SK-N-SH (cell line): Measurements from ENCODE around the gene C12orf60. TPM values are rescaled to one million over a fixed set of nuclear protein-coding genes. Genes with fewer than 3 reads are reported as not detected.

Experiments used
- CTCF ChIA-PET: fragments of 300-600, 350-600 bp; formaldehyde crosslinking; extraction: SDS; loops from one replicate; lab custom pipeline; 2021; lab: Yijun Ruan, JAX
- POLR2A ChIA-PET: fragments of 350-600 bp; sonication (Branson Sonifier 250); formaldehyde crosslinking; extraction: SDS; loops from one replicate; lab custom pipeline; 2020; ENCODE audit warnings: antibody characterized with exemption, inconsistent platforms; lab: Yijun Ruan, JAX
- DNase-seq: peaks from one replicate; pipeline ENCODE4 v3.0.0; 2012
- H2AFZ ChIP-seq: fragments of 200-600 bp; sonication (generic); 2 replicates; pipeline ENCODE4 v1.8.1; 2016; ENCODE audit warnings: antibody characterized with exemption, mild to moderate bottlenecking, low read depth
- H3F3A ChIP-seq: fragments of 200-600 bp; sonication (generic); replicated peaks from 2 replicates; pipeline ENCODE3; 2016; ENCODE audit warnings: antibody characterized with exemption, mild to moderate bottlenecking; ENCODE audit not compliant: insufficient read depth
- H3K27ac ChIP-seq, 2 experiments: fragments of 200-500 bp in 1 of 2; fragments of 200-600 bp in 1 of 2; sonication (Bioruptor generic) in 1 of 2; sonication (generic), shearing (Covaris generic) in 1 of 2; 2 replicates each; pipeline versions ENCODE4 v1.5.1 to v1.6.1; 2014 to 2016; ENCODE audit warnings: low read depth in 2 of 2, inconsistent platforms in 1 of 2, low read length in 1 of 2, mild to moderate bottlenecking in 1 of 2, mixed read lengths in 1 of 2
- H3K27me3 ChIP-seq: fragments of 200-600 bp; sonication (generic), shearing (Covaris generic); 2 replicates; pipeline ENCODE4 v1.6.1; 2016; ENCODE audit warnings: mixed run types; ENCODE audit not compliant: insufficient read depth
- H3K36me3 ChIP-seq, 2 experiments: fragments of 200-500 bp in 1 of 2; fragments of 200-600 bp in 1 of 2; sonication (Bioruptor generic) in 1 of 2; sonication (generic) in 1 of 2; replicated peaks in 1 of 2; 2 replicates each; pipeline versions ENCODE3 to v1.5.1; 2014 to 2016; ENCODE audit warnings: low read length in 1 of 2, mild to moderate bottlenecking in 1 of 2; ENCODE audit not compliant: insufficient read depth in 2 of 2, control insufficient read depth in 1 of 2
- H3K4me1 ChIP-seq, 2 experiments: fragments of 200-500 bp in 1 of 2; fragments of 200-600 bp in 1 of 2; sonication (Bioruptor generic) in 1 of 2; sonication (generic), shearing (Covaris generic) in 1 of 2; 2 replicates each; pipeline versions ENCODE4 v1.5.1 to v1.6.1; 2014 to 2016; ENCODE audit warnings: low read depth in 1 of 2, low read length in 1 of 2, mixed run types in 1 of 2; ENCODE audit not compliant: insufficient read depth in 2 of 2, control insufficient read depth in 1 of 2
- H3K4me2 ChIP-seq: fragments of 200-600 bp; sonication (generic), shearing (Covaris generic); 2 replicates; pipeline ENCODE4 v1.6.1; 2017; ENCODE audit warnings: mixed run types
- H3K4me3 ChIP-seq, 2 experiments: fragments of 200-500 bp in 1 of 2; fragments of 200-600 bp in 1 of 2; sonication (Bioruptor generic) in 1 of 2; sonication (generic), shearing (Covaris generic) in 1 of 2; 2 replicates each; pipeline versions ENCODE4 v1.5.1 to v1.8.1; 2014 to 2016; ENCODE audit warnings: low read depth in 2 of 2, inconsistent platforms in 1 of 2, low read length in 1 of 2, mild to moderate bottlenecking in 1 of 2, mixed read lengths in 1 of 2, moderate library complexity in 1 of 2
- H3K79me2 ChIP-seq: fragments of 200-600 bp; sonication (generic); 2 replicates; pipeline ENCODE4 v1.8.1; 2017; ENCODE audit warnings: mild to moderate bottlenecking; ENCODE audit not compliant: insufficient read depth
- H3K9ac ChIP-seq: fragments of 200-600 bp; sonication (generic); 2 replicates; pipeline ENCODE4 v1.6.1; 2017; ENCODE audit warnings: mixed run types
- H3K9me2 ChIP-seq: fragments of 200-600 bp; sonication (generic); 2 replicates; pipeline ENCODE4 v1.6.1; 2017; ENCODE audit warnings: mixed run types
- H3K9me3 ChIP-seq: fragments of 200-600 bp; sonication (generic); 2 replicates; pipeline ENCODE4 v1.6.1; 2017; ENCODE audit warnings: mixed run types, mild to moderate bottlenecking, moderate library complexity
- H4K20me1 ChIP-seq: fragments of 200-600 bp; sonication (generic); 2 replicates; pipeline ENCODE4 v1.6.1; 2017; ENCODE audit warnings: mild to moderate bottlenecking, mixed run types; ENCODE audit not compliant: insufficient read depth
- CHD2 ChIP-seq: fragments of 150-350 bp; IDR thresholded peaks from 2 replicates; pipeline ENCODE4 v1.6.1; 2018; ENCODE audit warnings: low read length; ENCODE audit not compliant: partially characterized antibody
- EP300 ChIP-seq, 2 experiments: IDR thresholded peaks; 2 replicates each; pipeline versions ENCODE4 v1.4.0 to v1.6.1; 2012; ENCODE audit warnings: borderline replicate concordance in 1 of 2, low read depth in 1 of 2, low read length in 1 of 2
- FOSL2 ChIP-seq: IDR thresholded peaks from 2 replicates; pipeline ENCODE4 v1.4.0; 2012; ENCODE audit warnings: low read depth, mild to moderate bottlenecking, moderate library complexity, borderline replicate concordance
- FOXM1 ChIP-seq: IDR thresholded peaks from 2 replicates; pipeline ENCODE4 v1.4.0; 2012; ENCODE audit warnings: low read depth, mild to moderate bottlenecking
- JUND ChIP-seq: IDR thresholded peaks from 2 replicates; pipeline ENCODE4 v1.4.0; 2012
- MEF2A ChIP-seq: IDR thresholded peaks from 2 replicates; pipeline ENCODE4 v1.4.0; 2012; ENCODE audit warnings: low read depth, borderline replicate concordance
- MXI1 ChIP-seq: IDR thresholded peaks from 2 replicates; pipeline ENCODE4 v1.6.1; 2012; ENCODE audit warnings: mild to moderate bottlenecking, low read depth, low read length, improper control_type of control experiment
- NFIC ChIP-seq: IDR thresholded peaks from 2 replicates; pipeline ENCODE4 v1.4.0; 2012; ENCODE audit warnings: borderline replicate concordance
- POLR2AphosphoS5 ChIP-seq: IDR thresholded peaks from 2 replicates; pipeline ENCODE4 v1.6.1; 2012; ENCODE audit warnings: low read depth, low read length
- RCOR1 ChIP-seq: fragments of 150-350 bp; IDR thresholded peaks from 2 replicates; pipeline ENCODE4 v1.6.1; 2017; ENCODE audit warnings: antibody characterized with exemption, low read length
- TCF12 ChIP-seq: IDR thresholded peaks from 2 replicates; pipeline ENCODE4 v1.4.0; 2012
- TEAD4 ChIP-seq: IDR thresholded peaks from 2 replicates; pipeline ENCODE4 v1.4.0; 2012; ENCODE audit warnings: mild to moderate bottlenecking, borderline replicate concordance; ENCODE audit not compliant: insufficient read depth
- YY1 ChIP-seq: IDR thresholded peaks from 2 replicates; pipeline ENCODE4 v1.4.0; 2012; ENCODE audit warnings: low read depth, mild to moderate bottlenecking
- WGBS: methylation state at CpG from one replicate; pipeline ENCODE4 v1.1.6; 2017; ENCODE audit warnings: low lambda C conversion rate; 5-methylcytosine and 5-hydroxymethylcytosine counted together
- polyA plus RNA-seq, 3 experiments: library from polyadenylated mRNA; depleted of rRNA; stranded (reverse); fragments of >200 nt; gene quantifications; 2 replicates each; pipeline ENCODE4 v1.2.3, GENCODE V29; 2012
- TF ChIP-seq, protein P1 (sequence below): fragments of 150-350 bp; IDR thresholded peaks from 2 replicates; pipeline ENCODE4 v1.6.1; 2017; ENCODE audit warnings: antibody characterized with exemption, low read length, low read depth, borderline replicate concordance
- TF ChIP-seq, protein P2 (sequence below): IDR thresholded peaks from 2 replicates; pipeline ENCODE4 v1.4.0; 2012; ENCODE audit warnings: low read depth, borderline replicate concordance
- TF ChIP-seq, protein P3 (sequence below): IDR thresholded peaks from 2 replicates; pipeline ENCODE4 v1.4.0; 2012; ENCODE audit warnings: low read depth, borderline replicate concordance
- TF ChIP-seq, protein P4 (sequence below): IDR thresholded peaks from 2 replicates; pipeline ENCODE4; 2012

The C12orf60 gene
- polyA plus RNA-seq, 1 of the 3 experiments (the other 2 are of a cell fraction): 0.87 TPM

DNA sequence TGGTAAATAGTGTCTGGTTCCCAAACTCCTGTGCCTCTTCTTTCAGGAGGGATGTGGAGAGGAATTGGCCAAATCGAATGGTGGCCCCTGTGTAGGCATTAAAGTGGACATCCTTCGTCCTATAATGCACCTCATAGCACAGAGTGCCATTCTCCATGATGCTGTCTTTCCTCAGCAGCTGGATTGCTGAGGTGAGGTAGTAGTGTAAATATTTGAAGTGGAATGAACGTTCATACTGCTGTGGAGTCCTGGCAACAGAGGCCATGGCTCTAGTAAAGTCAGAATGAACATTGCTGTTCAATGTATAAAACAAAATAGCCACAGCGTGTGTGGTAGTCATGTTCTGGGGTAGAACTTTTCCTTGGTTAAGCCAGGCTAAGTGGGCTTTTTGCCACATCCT is 37.1 kb downstream of the C12orf60 start:
- no peaks in the 10 kb centered on the region for H3K9me2 ChIP-seq
- 75% methylated on average over 4 of the region's 4 CpGs for WGBS
- H3K27me3 ChIP-seq: no peaks in the 10 kb centered on the region
- H4K20me1 ChIP-seq: no peaks in the 10 kb centered on the region
- H3K36me3 ChIP-seq: no peaks in the 10 kb centered on the region
- DNase-seq: no peak
- no peak overlapping the region for H3K4me3 ChIP-seq
- POLR2A ChIA-PET: no interaction called here
- TF ChIP-seq TEAD4 (no peak), YY1 (no peak), CHD2 (no peak), JUND (no peak), MEF2A (no peak), RCOR1 (no peak), NFIC (no peak), EP300 (IDR thresholded peaks at IDR 0.05; ENCODE audit: borderline replicate concordance in 1 of 2, low read depth in 1 of 2, low read length in 1 of 2) (no peak), FOSL2 (no peak)
- TF ChIP-seq, protein P1, sequence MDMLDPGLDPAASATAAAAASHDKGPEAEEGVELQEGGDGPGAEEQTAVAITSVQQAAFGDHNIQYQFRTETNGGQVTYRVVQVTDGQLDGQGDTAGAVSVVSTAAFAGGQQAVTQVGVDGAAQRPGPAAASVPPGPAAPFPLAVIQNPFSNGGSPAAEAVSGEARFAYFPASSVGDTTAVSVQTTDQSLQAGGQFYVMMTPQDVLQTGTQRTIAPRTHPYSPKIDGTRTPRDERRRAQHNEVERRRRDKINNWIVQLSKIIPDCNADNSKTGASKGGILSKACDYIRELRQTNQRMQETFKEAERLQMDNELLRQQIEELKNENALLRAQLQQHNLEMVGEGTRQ: no peak
- TF ChIP-seq, protein P2, sequence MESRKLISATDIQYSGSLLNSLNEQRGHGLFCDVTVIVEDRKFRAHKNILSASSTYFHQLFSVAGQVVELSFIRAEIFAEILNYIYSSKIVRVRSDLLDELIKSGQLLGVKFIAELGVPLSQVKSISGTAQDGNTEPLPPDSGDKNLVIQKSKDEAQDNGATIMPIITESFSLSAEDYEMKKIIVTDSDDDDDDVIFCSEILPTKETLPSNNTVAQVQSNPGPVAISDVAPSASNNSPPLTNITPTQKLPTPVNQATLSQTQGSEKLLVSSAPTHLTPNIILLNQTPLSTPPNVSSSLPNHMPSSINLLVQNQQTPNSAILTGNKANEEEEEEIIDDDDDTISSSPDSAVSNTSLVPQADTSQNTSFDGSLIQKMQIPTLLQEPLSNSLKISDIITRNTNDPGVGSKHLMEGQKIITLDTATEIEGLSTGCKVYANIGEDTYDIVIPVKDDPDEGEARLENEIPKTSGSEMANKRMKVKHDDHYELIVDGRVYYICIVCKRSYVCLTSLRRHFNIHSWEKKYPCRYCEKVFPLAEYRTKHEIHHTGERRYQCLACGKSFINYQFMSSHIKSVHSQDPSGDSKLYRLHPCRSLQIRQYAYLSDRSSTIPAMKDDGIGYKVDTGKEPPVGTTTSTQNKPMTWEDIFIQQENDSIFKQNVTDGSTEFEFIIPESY: no peak
- TF ChIP-seq, protein P3, sequence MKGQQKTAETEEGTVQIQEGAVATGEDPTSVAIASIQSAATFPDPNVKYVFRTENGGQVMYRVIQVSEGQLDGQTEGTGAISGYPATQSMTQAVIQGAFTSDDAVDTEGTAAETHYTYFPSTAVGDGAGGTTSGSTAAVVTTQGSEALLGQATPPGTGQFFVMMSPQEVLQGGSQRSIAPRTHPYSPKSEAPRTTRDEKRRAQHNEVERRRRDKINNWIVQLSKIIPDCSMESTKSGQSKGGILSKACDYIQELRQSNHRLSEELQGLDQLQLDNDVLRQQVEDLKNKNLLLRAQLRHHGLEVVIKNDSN: no peak
- TF ChIP-seq, protein P4, sequence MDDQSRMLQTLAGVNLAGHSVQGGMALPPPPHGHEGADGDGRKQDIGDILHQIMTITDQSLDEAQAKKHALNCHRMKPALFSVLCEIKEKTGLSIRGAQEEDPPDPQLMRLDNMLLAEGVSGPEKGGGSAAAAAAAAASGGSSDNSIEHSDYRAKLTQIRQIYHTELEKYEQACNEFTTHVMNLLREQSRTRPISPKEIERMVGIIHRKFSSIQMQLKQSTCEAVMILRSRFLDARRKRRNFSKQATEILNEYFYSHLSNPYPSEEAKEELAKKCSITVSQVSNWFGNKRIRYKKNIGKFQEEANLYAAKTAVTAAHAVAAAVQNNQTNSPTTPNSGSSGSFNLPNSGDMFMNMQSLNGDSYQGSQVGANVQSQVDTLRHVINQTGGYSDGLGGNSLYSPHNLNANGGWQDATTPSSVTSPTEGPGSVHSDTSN: no peak
- TF ChIP-seq, all 33 proteins: peak for 0
- Histone ChIP-seq H3K79me2 (no peaks in the 10 kb centered on the region), H3F3A (peaks cover 26% of the 10 kb centered on the region), H3K4me2 (no peak overlapping the region), H3K4me1 (peaks cover 8 to 9% of the 10 kb centered on the region in 2 experiments), H3K9me3 (no peaks in the 10 kb centered on the region), H2AFZ (no peak overlapping the region), H3K9ac (no peak overlapping the region), H3K27ac (no peak overlapping the region)
- CTCF ChIA-PET: no interaction called here

DNA sequence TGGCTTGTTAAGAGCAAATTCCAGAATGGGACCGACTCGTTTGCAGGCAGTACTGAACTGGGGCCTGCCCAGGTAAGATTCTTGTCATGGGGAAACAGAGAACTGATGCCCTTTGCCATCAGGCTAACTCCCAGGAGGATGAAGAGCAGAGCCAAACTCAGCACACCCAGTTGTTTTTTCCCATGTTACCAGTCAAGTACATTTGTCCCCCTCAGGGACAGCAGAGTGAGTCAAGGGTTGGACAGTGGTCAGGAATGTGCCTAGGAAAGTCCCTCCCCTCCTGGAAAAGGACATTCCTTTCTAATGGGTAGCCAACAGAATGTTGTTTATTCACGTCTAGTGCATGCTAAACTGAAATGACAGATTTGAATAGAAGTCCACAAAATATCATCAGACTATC is 38.3 kb downstream of the C12orf60 start:
- Histone ChIP-seq H3K9me2 (no peaks in the 10 kb centered on the region), H3K36me3 (no peaks in the 10 kb centered on the region), H3K4me2 (peak overlapping the region; percentile 20; the same call in 1 of the 2 replicates), H3F3A (peaks cover 14% of the 10 kb centered on the region), H3K4me3 (no peak overlapping the region), H2AFZ (no peak overlapping the region), H3K9me3 (no peaks in the 10 kb centered on the region), H3K4me1 (peaks cover 7 to 8% of the 10 kb centered on the region in 2 experiments; a peak in 3 of 4 replicates), H4K20me1 (no peaks in the 10 kb centered on the region), H3K27ac (peak overlapping the region; percentile 53 to 60; a peak in 3 of 4 replicates), H3K79me2 (no peaks in the 10 kb centered on the region), H3K27me3 (no peaks in the 10 kb centered on the region), H3K9ac (no peak overlapping the region)
- WGBS: 29% methylated on average over 3 of the region's 3 CpGs
- TF ChIP-seq FOXM1: no peak
- peak; percentile 73; the same call in 1 of the 2 replicates for TF ChIP-seq TCF12
- TF ChIP-seq NFIC: peak; percentile 84
- TF ChIP-seq, protein P4: peak; percentile 77
- TF ChIP-seq EP300 (IDR thresholded peaks at IDR 0.05; ENCODE audit: borderline replicate concordance in 1 of 2, low read depth in 1 of 2, low read length in 1 of 2): peak in 1 of 2 experiments; percentile 79; a peak in 1 of 4 replicates
- TF ChIP-seq POLR2AphosphoS5: 0 out of 2 replicates have a peak, but pooled peaks have one; percentile 14
- TF ChIP-seq JUND: peak; percentile 47; the same call in 1 of the 2 replicates
- TF ChIP-seq MXI1: no peak
- TF ChIP-seq TEAD4: peak; percentile 71; the same call in 1 of the 2 replicates
- TF ChIP-seq FOSL2: peak; percentile 53; the same call in 1 of the 2 replicates
- DNase-seq: no peak
- POLR2A ChIA-PET: no interaction called here
- CTCF ChIA-PET: no interaction called here
